Endothelial cell of umbilical vein (primary cell): ENCODE measurements around the gene ANAPC5. TPM values are rescaled to one million over a fixed set of nuclear protein-coding genes. Genes with fewer than 3 reads are reported as not detected.
A peak's percentile ranks its signal among the peaks of the same experiment; 100 is the strongest.

Experiments
- BruUV-seq: library from RNA; stranded (reverse); fragments of 400-500 nt; replicated peaks from 2 replicates; lab custom pipeline; 2021; lab: Mats Ljungman, UMichigan
- CTCF ChIA-PET: fragments of 300-600, 350-600 bp; sonication (Branson Sonifier 250); formaldehyde crosslinking; loops from one replicate; lab custom pipeline; 2021; ENCODE audit warnings: antibody characterized with exemption, inconsistent platforms; lab: Charles Lee
- POLR2A ChIA-PET: fragments of 300-600, 350-600 bp; sonication (Branson Sonifier 250); formaldehyde crosslinking; loops from one replicate; lab custom pipeline; 2021; ENCODE audit warnings: antibody characterized with exemption, inconsistent platforms; lab: Charles Lee
- DNase-seq: peaks from one replicate; pipeline ENCODE4 v3.0.0-alpha.2; 2011; ENCODE audit warnings: low read depth, low spot score
- FAIRE-seq: peaks from 2 replicates; lab custom pipeline; 2011; peaks lifted over from hg19 to GRCh38; lab: Jason Lieb, UNC
- H2AFZ ChIP-seq: 2 replicates; pipeline ENCODE4 v1.6.0; 2012; ENCODE audit warnings: low read depth, low read length, control low read depth, inconsistent platforms
- H3K27ac ChIP-seq: 2 replicates; pipeline ENCODE4 v1.5.1; 2011; ENCODE audit warnings: low read depth, mild to moderate bottlenecking, control low read depth, low read length, moderate library complexity; ENCODE audit not compliant: insufficient read depth
- H3K27me3 ChIP-seq, 2 experiments: 2 replicates each; pipeline versions ENCODE4 v1.6.0 to v1.6.1; 2011; ENCODE audit warnings: low read length in 2 of 2, mixed read lengths in 1 of 2; ENCODE audit not compliant: control insufficient read depth in 2 of 2, insufficient read depth in 2 of 2
- H3K36me3 ChIP-seq, 2 experiments: 2 replicates in 1 of 2; 3 replicates in 1 of 2; pipeline ENCODE4 v1.5.1; 2011; ENCODE audit warnings: low read length in 2 of 2, mild to moderate bottlenecking in 1 of 2, moderate library complexity in 1 of 2; ENCODE audit not compliant: control insufficient read depth in 2 of 2, insufficient read depth in 2 of 2; ENCODE audit errors: extremely low read depth in 1 of 2
- H3K4me1 ChIP-seq: 3 replicates; pipeline ENCODE4 v1.5.1; 2011; ENCODE audit warnings: mild to moderate bottlenecking, low read length; ENCODE audit not compliant: control insufficient read depth, insufficient read depth; ENCODE audit errors: extremely low read depth
- H3K4me2 ChIP-seq: 2 replicates; pipeline ENCODE4 v1.6.1; 2011; ENCODE audit warnings: low read length, control low read depth, mixed read lengths; ENCODE audit not compliant: insufficient read depth
- H3K4me3 ChIP-seq, 3 experiments: fragments of 200-600 bp in 1 of 3; sonication (generic), shearing (Covaris generic) in 1 of 3; replicated peaks in 1 of 3; 2 replicates each; pipeline ENCODE4 v1.5.1; 2011 to 2016; ENCODE audit warnings: control low read depth in 3 of 3, low read length in 3 of 3, mild to moderate bottlenecking in 2 of 3, inconsistent platforms in 1 of 3, low read depth in 1 of 3, moderate library complexity in 1 of 3; ENCODE audit not compliant: insufficient read depth in 1 of 3
- H3K79me2 ChIP-seq: 2 replicates; pipeline ENCODE4 v1.6.0; 2012; ENCODE audit warnings: low read length, inconsistent platforms; ENCODE audit not compliant: control insufficient read depth, insufficient read depth
- H3K9ac ChIP-seq: replicated peaks from 2 replicates; pipeline ENCODE3; 2011; ENCODE audit warnings: low read length, control low read depth; ENCODE audit not compliant: insufficient read depth; ENCODE audit errors: extremely low read depth
- H3K9me1 ChIP-seq: replicated peaks from 3 replicates; pipeline ENCODE4 v1.6.0; 2011; ENCODE audit warnings: mild to moderate bottlenecking, low read length; ENCODE audit not compliant: control insufficient read depth, insufficient read depth; ENCODE audit errors: extremely low read depth
- H3K9me3 ChIP-seq: replicated peaks from 2 replicates; pipeline ENCODE4 v1.5.1; 2012; ENCODE audit warnings: low read length, inconsistent platforms; ENCODE audit not compliant: control insufficient read depth, insufficient read depth
- H4K20me1 ChIP-seq: replicated peaks from 2 replicates; pipeline ENCODE3; 2011; ENCODE audit warnings: mild to moderate bottlenecking, low read length; ENCODE audit not compliant: control insufficient read depth, insufficient read depth; ENCODE audit errors: extremely low read depth
- CTCF ChIP-seq, 2 donors: IDR thresholded peaks; 1 replicate in 1 of 2; 2 replicates in 1 of 2; pipeline ENCODE4 v1.5.1; 2011; ENCODE audit warnings: low read length in 2 of 2, mild to moderate bottlenecking in 2 of 2, moderate library complexity in 2 of 2, control low read depth in 1 of 2, inconsistent platforms in 1 of 2, low read depth in 1 of 2; ENCODE audit not compliant: insufficient read depth in 1 of 2; ENCODE audit errors: extremely low read depth in 1 of 2
- EZH2 ChIP-seq: IDR thresholded peaks from 2 replicates; pipeline ENCODE4 v1.6.1; 2012; ENCODE audit warnings: borderline replicate concordance, low read depth, mild to moderate bottlenecking, moderate library complexity, low read length, inconsistent platforms; ENCODE audit not compliant: severe bottlenecking
- FOS ChIP-seq: IDR thresholded peaks from 2 replicates; pipeline ENCODE4 v1.6.1; 2011; ENCODE audit warnings: mild to moderate bottlenecking, low read length, moderate library complexity, borderline replicate concordance; ENCODE audit not compliant: insufficient read depth
- GATA2 ChIP-seq: IDR thresholded peaks from 2 replicates; pipeline ENCODE4 v1.7.0; 2011; ENCODE audit warnings: low read depth, mild to moderate bottlenecking, moderate library complexity, mixed read lengths, low read length; ENCODE audit not compliant: insufficient read length, insufficient read depth
- JUN ChIP-seq: IDR thresholded peaks from 2 replicates; pipeline ENCODE4 v1.6.1; 2011; ENCODE audit warnings: borderline replicate concordance, low read depth; ENCODE audit not compliant: insufficient read length, insufficient read depth
- MAX ChIP-seq: IDR thresholded peaks from 2 replicates; pipeline ENCODE4 v1.6.1; 2011; ENCODE audit not compliant: insufficient read depth, insufficient read length
- MYC ChIP-seq: IDR thresholded peaks from one replicate; pipeline ENCODE4 v1.6.1; 2011; ENCODE audit warnings: mild to moderate bottlenecking, low read depth, low read length
- POLR2A ChIP-seq: IDR thresholded peaks from 2 replicates; pipeline ENCODE4 v1.6.1; 2012; ENCODE audit warnings: low read depth, mild to moderate bottlenecking, control low read depth, low read length
- POLR2AphosphoS5 ChIP-seq: IDR thresholded peaks from 2 replicates; pipeline ENCODE4 v1.6.1; 2012; ENCODE audit warnings: low read depth, mild to moderate bottlenecking, control low read depth, low read length, moderate library complexity; ENCODE audit not compliant: insufficient read depth
- dilution Hi-C: fragments of 300-500 bp; cut with MboI; formaldehyde crosslinking; loops from one replicate; pipeline ENCODE4 v1.15.0; 2019; ENCODE audit warnings: low sequenced_read_pairs; ENCODE audit not compliant: extremely low pct_ligation_motif_present
- intact Hi-C: fragments of 100-400 bp; cut with micrococcal nuclease; formaldehyde crosslinking; loops from one replicate; pipeline ENCODE4 v1.10.0; 2022
- polyA plus RNA-seq, 4 experiments: library from polyadenylated mRNA; depleted of rRNA in 3 of 4; stranded (reverse) in 3 of 4; unstranded in 1 of 4; fragments of >200 nt; gene quantifications; 2 replicates each; pipeline versions ENCODE4 v1.2.1 to v1.2.3, GENCODE V29; 2011 to 2012; ENCODE audit warnings: missing spikeins in 1 of 4
- total RNA-seq: library from RNA; stranded (reverse); gene quantifications from 2 replicates; pipeline ENCODE4 v1.2.3, GENCODE V29; 2021

The ANAPC5 gene
- total and polyA plus RNA-seq, 2 donors (not counting 3 experiments of a cell fraction or from before 2014, with no cell fraction given), result 133 to 168 TPM

- BruUV-seq, result no TSS peak
- peaks cover 6% of the 10 kb centered on the region for H3K4me1 ChIP-seq
- H3K27ac ChIP-seq, result no peak overlapping the region
- H3K36me3 ChIP-seq, result peaks cover 19 to 21% of the 10 kb centered on the region in 2 experiments
- H3K4me2 ChIP-seq, result no peak overlapping the region
- ChIA-PET POLR2A (no interaction called here), CTCF (interaction anchor here (1.2 to 1.3 kb wide), 2 partner anchors 54 to 96 kb away, joined by 3 read pairs; partner anchors contain the start of gene RNF34)
- no peak overlapping the region for H3K9ac ChIP-seq
- dilution Hi-C loops, result no loop called here
- H3K9me3 ChIP-seq, result no peaks in the 10 kb centered on the region
- H3K4me3 ChIP-seq, result no peak overlapping the region
- DNase-seq, result no peak
- intact Hi-C loops, result no loop called here
- peaks cover 29% of the 10 kb centered on the region for H3K79me2 ChIP-seq
- peak; percentile 12 for FAIRE-seq
- no peaks in the 10 kb centered on the region for H3K9me1 ChIP-seq
- H3K27me3 ChIP-seq, result no peaks in the 10 kb centered on the region
- TF ChIP-seq POLR2AphosphoS5 (no peak), JUN (no peak), GATA2 (no peak), POLR2A (no peak), MAX (no peak), CTCF (IDR thresholded peaks at IDR 0.05; ENCODE audit: extremely low read depth in 1 of 2, insufficient read depth in 1 of 2, low read depth in 1 of 2, low read length in 2 of 2) (no peak), EZH2 (no peak), FOS (no peak), MYC (no peak)
- no peaks in the 10 kb centered on the region for H4K20me1 ChIP-seq
- H2AFZ ChIP-seq, result no peak overlapping the region
Observed at GRCh38 chr12:121346747-121347146, 5.5 kb downstream of the ANAPC5 start.
